ENCODE data around the gene HIBCH. TPM values are rescaled to one million over a fixed set of nuclear protein-coding genes. Genes with fewer than 3 reads are reported as not detected.
A peak's percentile ranks its signal among the peaks of the same experiment; 100 is the strongest.

HIBCH gene
- total and polyA plus RNA-seq, 2 donors (not counting 3 experiments of a cell fraction or from before 2014, with no cell fraction given), result 6.4 to 24.7 TPM

DNA sequence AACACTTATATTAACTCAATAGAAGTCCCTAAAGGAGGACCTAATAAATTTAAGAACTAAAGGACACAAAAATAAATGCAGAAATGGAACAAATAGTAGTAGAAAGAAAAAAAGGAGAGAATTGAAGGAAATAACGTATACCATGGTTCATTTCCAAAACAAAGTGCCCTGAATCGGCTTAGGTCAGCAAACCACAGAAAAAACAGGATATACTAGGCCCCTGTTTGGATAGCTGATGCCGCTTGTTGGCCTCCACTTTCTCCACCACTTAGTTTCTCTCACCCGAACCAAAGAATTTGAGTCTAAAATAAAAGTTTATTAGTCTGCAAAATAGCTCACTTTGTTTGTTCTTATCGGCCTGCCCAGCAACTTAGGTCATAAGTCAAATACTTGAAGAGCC lies 100.4 kb downstream of the HIBCH start:
- Histone ChIP-seq H3K9me1 (replicated peaks; ENCODE audit: control insufficient read depth, extremely low read depth, insufficient read depth, low read length) (no peaks in the 10 kb centered on the region), H3K4me3 (replicated peaks in 1 of 3; ENCODE audit: insufficient read depth in 1 of 3, low read depth in 1 of 3, low read length in 3 of 3) (no peak overlapping the region), H3K4me2 (ENCODE audit: insufficient read depth, low read length) (no peak overlapping the region), H3K36me3 (ENCODE audit: control insufficient read depth in 2 of 2, extremely low read depth in 1 of 2, insufficient read depth in 2 of 2, low read length in 2 of 2) (no peaks in the 10 kb centered on the region), H3K27me3 (ENCODE audit: control insufficient read depth in 2 of 2, insufficient read depth in 2 of 2, low read length in 2 of 2) (no peaks in the 10 kb centered on the region), H2AFZ (ENCODE audit: low read depth, low read length) (no peak overlapping the region), H3K79me2 (ENCODE audit: control insufficient read depth, insufficient read depth, low read length) (no peaks in the 10 kb centered on the region), H3K9ac (replicated peaks; ENCODE audit: extremely low read depth, insufficient read depth, low read length) (no peak overlapping the region), H4K20me1 (replicated peaks; ENCODE audit: control insufficient read depth, extremely low read depth, insufficient read depth, low read length) (no peaks in the 10 kb centered on the region), H3K4me1 (ENCODE audit: control insufficient read depth, extremely low read depth, insufficient read depth, low read length) (peaks cover 2% of the 10 kb centered on the region), H3K9me3 (replicated peaks; ENCODE audit: control insufficient read depth, insufficient read depth, low read length) (no peaks in the 10 kb centered on the region), H3K27ac (ENCODE audit: insufficient read depth, low read depth, low read length) (no peak overlapping the region)
- POLR2A ChIA-PET, result no interaction called here
- CTCF ChIA-PET, result interaction anchor here (1.0 kb wide), 1 partner anchor 287 kb away, joined by 3 read pairs; no protein-coding TSS in a partner anchor
- no TSS peak for BruUV-seq (replicated peaks)
- intact Hi-C loops (cut with micrococcal nuclease) (no loop called here), dilution Hi-C loops (cut with MboI; ENCODE audit: extremely low pct_ligation_motif_present, low sequenced_read_pairs) (no loop called here)
- no peak for FAIRE-seq
- TF ChIP-seq FOS (IDR thresholded peaks at IDR 0.05; ENCODE audit: borderline replicate concordance, insufficient read depth, low read length) (no peak), POLR2A (IDR thresholded peaks at IDR 0.05; ENCODE audit: low read depth, low read length) (no peak), POLR2AphosphoS5 (IDR thresholded peaks at IDR 0.05; ENCODE audit: insufficient read depth, low read depth, low read length) (no peak), EZH2 (IDR thresholded peaks at IDR 0.05; ENCODE audit: borderline replicate concordance, low read depth, low read length, severe bottlenecking) (no peak), JUN (IDR thresholded peaks at IDR 0.05; ENCODE audit: borderline replicate concordance, insufficient read depth, insufficient read length, low read depth) (no peak), GATA2 (IDR thresholded peaks at IDR 0.05; ENCODE audit: insufficient read depth, insufficient read length, low read depth, low read length) (no peak), MYC (IDR thresholded peaks at IDR 0.05; ENCODE audit: low read depth, low read length) (no peak)
- TF ChIP-seq, protein P1, sequence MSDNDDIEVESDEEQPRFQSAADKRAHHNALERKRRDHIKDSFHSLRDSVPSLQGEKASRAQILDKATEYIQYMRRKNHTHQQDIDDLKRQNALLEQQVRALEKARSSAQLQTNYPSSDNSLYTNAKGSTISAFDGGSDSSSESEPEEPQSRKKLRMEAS (IDR thresholded peaks at IDR 0.05; ENCODE audit: insufficient read depth, insufficient read length), result no peak
- TF ChIP-seq, protein P2, sequence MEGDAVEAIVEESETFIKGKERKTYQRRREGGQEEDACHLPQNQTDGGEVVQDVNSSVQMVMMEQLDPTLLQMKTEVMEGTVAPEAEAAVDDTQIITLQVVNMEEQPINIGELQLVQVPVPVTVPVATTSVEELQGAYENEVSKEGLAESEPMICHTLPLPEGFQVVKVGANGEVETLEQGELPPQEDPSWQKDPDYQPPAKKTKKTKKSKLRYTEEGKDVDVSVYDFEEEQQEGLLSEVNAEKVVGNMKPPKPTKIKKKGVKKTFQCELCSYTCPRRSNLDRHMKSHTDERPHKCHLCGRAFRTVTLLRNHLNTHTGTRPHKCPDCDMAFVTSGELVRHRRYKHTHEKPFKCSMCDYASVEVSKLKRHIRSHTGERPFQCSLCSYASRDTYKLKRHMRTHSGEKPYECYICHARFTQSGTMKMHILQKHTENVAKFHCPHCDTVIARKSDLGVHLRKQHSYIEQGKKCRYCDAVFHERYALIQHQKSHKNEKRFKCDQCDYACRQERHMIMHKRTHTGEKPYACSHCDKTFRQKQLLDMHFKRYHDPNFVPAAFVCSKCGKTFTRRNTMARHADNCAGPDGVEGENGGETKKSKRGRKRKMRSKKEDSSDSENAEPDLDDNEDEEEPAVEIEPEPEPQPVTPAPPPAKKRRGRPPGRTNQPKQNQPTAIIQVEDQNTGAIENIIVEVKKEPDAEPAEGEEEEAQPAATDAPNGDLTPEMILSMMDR (IDR thresholded peaks at IDR 0.05; ENCODE audit: extremely low read depth in 1 of 2, insufficient read depth in 1 of 2, low read depth in 1 of 2, low read length in 2 of 2), result no peak
- peak; percentile 67 for DNase-seq (ENCODE audit: low read depth, low spot score)
